Keratinocyte (primary cell): ENCODE results near the gene GPHB5. TPM values are rescaled to one million over a fixed set of nuclear protein-coding genes. Genes with fewer than 3 reads are reported as not detected.

ENCODE experiments used
- DNase-seq: peaks from one replicate; pipeline ENCODE4 v3.0.0-alpha.2; 2011; ENCODE audit warnings: low read depth, missing footprints, low spot score
- FAIRE-seq: peaks from 2 replicates; lab custom pipeline; 2011; peaks lifted over from hg19 to GRCh38; lab: Jason Lieb, UNC
- H2AFZ ChIP-seq: 2 replicates; pipeline ENCODE4 v1.6.0; 2012; ENCODE audit warnings: low read length, control low read depth, inconsistent platforms; ENCODE audit not compliant: control insufficient read depth
- H3K27ac ChIP-seq: 2 replicates; pipeline ENCODE4 v1.5.1; 2011; ENCODE audit warnings: low read length; ENCODE audit not compliant: control insufficient read depth, insufficient read depth
- H3K27me3 ChIP-seq: 3 replicates; pipeline ENCODE4 v1.6.0; 2011; ENCODE audit warnings: low read length; ENCODE audit not compliant: control insufficient read depth, insufficient read depth; ENCODE audit errors: extremely low read depth
- H3K36me3 ChIP-seq, 2 experiments: 2 replicates in 1 of 2; 3 replicates in 1 of 2; pipeline ENCODE4 v1.5.1; 2011; ENCODE audit warnings: low read length in 2 of 2, mild to moderate bottlenecking in 1 of 2; ENCODE audit not compliant: control insufficient read depth in 2 of 2, insufficient read depth in 2 of 2; ENCODE audit errors: extremely low read depth in 1 of 2
- H3K4me1 ChIP-seq: 3 replicates; pipeline ENCODE4 v1.5.1; 2011; ENCODE audit warnings: low read length; ENCODE audit not compliant: control insufficient read depth, insufficient read depth; ENCODE audit errors: extremely low read depth
- H3K4me2 ChIP-seq: 3 replicates; pipeline ENCODE4 v1.6.0; 2011; ENCODE audit warnings: low read depth, low read length; ENCODE audit not compliant: control insufficient read depth, insufficient read depth; ENCODE audit errors: extremely low read depth
- H3K4me3 ChIP-seq, 3 experiments: fragments of 200-600 bp in 1 of 3; sonication (generic) in 1 of 3; 2 replicates in 2 of 3; 3 replicates in 1 of 3; pipeline ENCODE4 v1.5.1; 2011 to 2016; ENCODE audit warnings: low read length in 3 of 3, mild to moderate bottlenecking in 3 of 3, control low read depth in 2 of 3, inconsistent platforms in 1 of 3, low read depth in 1 of 3, mixed read lengths in 1 of 3, mixed run types in 1 of 3, moderate library complexity in 1 of 3; ENCODE audit not compliant: control insufficient read depth in 2 of 3, insufficient read depth in 2 of 3; ENCODE audit errors: extremely low read depth in 1 of 3
- H3K79me2 ChIP-seq: 2 replicates; pipeline ENCODE4 v1.6.0; 2012; ENCODE audit warnings: low read length; ENCODE audit not compliant: control insufficient read depth, insufficient read depth
- H3K9ac ChIP-seq: 3 replicates; pipeline ENCODE4 v1.6.0; 2011; ENCODE audit warnings: low read length; ENCODE audit not compliant: control insufficient read depth, insufficient read depth; ENCODE audit errors: extremely low read depth
- H3K9me1 ChIP-seq: 3 replicates; pipeline ENCODE4 v1.6.0; 2011; ENCODE audit warnings: low read length; ENCODE audit not compliant: control insufficient read depth, insufficient read depth; ENCODE audit errors: extremely low read depth
- H3K9me3 ChIP-seq: 2 replicates; pipeline ENCODE4 v1.5.1; 2012; ENCODE audit warnings: low read depth, low read length; ENCODE audit not compliant: control insufficient read depth
- H4K20me1 ChIP-seq: 3 replicates; pipeline ENCODE4 v1.6.0; 2011; ENCODE audit warnings: low read length; ENCODE audit not compliant: control insufficient read depth, insufficient read depth; ENCODE audit errors: extremely low read depth
- EZH2 ChIP-seq: IDR thresholded peaks from one replicate; pipeline ENCODE4 v1.6.1; 2012; ENCODE audit warnings: inconsistent platforms, mild to moderate bottlenecking, low read length, moderate library complexity
- dilution Hi-C: fragments of 300-500 bp; cut with MboI; formaldehyde crosslinking; loops from one replicate; pipeline ENCODE4 v1.7.0; 2020; ENCODE audit warnings: low sequenced_read_pairs; ENCODE audit not compliant: extremely low pct_ligation_motif_present
- polyA plus RNA-seq, 5 experiments: library from polyadenylated mRNA; depleted of rRNA in 3 of 5; stranded (reverse) in 3 of 5; stranded (forward) in 1 of 5; unstranded in 1 of 5; fragments of >200 nt; gene quantifications; 1 replicate in 1 of 5; 2 replicates in 3 of 5; 3 replicates in 1 of 5; pipeline versions ENCODE4 v1.2.1 to v1.2.3, GENCODE V29; 2011 to 2012; ENCODE audit warnings: missing spikeins in 2 of 5, low read depth in 1 of 5, low replicate concordance in 1 of 5
- TF ChIP-seq, protein P1 (sequence below), 3 experiments: IDR thresholded peaks in 1 of 3; conservative IDR thresholded peaks in 1 of 3; optimal IDR thresholded peaks in 1 of 3; 2 replicates in 2 of 3; 3 replicates in 1 of 3; pipeline versions ENCODE3 to v1.5.1; 2011; ENCODE audit warnings: low read length in 3 of 3, mild to moderate bottlenecking in 3 of 3, moderate library complexity in 2 of 3, control low read depth in 1 of 3, inconsistent platforms in 1 of 3; ENCODE audit not compliant: insufficient read depth in 2 of 3; ENCODE audit errors: extremely low read depth in 1 of 3

Gene GPHB5
- polyA plus RNA-seq, 1 donor (not counting 4 experiments of a cell fraction or from before 2014, with no cell fraction given), result not detected

- H3K4me2 ChIP-seq, result no peak overlapping the region
- no peak overlapping the region for H3K9ac ChIP-seq
- H4K20me1 ChIP-seq, result no peaks in the 10 kb centered on the region
- H3K4me1 ChIP-seq, result peaks cover 8% of the 10 kb centered on the region
- DNase-seq, result no peak
- dilution Hi-C loops, result no loop called here
- no peaks in the 10 kb centered on the region for H3K9me3 ChIP-seq
- H3K27ac ChIP-seq, result no peak overlapping the region
- H3K27me3 ChIP-seq, result no peaks in the 10 kb centered on the region
- no peaks in the 10 kb centered on the region for H3K79me2 ChIP-seq
- no peak for FAIRE-seq
- no peaks in the 10 kb centered on the region for H3K9me1 ChIP-seq
- no peak for TF ChIP-seq EZH2
- TF ChIP-seq, protein P1, sequence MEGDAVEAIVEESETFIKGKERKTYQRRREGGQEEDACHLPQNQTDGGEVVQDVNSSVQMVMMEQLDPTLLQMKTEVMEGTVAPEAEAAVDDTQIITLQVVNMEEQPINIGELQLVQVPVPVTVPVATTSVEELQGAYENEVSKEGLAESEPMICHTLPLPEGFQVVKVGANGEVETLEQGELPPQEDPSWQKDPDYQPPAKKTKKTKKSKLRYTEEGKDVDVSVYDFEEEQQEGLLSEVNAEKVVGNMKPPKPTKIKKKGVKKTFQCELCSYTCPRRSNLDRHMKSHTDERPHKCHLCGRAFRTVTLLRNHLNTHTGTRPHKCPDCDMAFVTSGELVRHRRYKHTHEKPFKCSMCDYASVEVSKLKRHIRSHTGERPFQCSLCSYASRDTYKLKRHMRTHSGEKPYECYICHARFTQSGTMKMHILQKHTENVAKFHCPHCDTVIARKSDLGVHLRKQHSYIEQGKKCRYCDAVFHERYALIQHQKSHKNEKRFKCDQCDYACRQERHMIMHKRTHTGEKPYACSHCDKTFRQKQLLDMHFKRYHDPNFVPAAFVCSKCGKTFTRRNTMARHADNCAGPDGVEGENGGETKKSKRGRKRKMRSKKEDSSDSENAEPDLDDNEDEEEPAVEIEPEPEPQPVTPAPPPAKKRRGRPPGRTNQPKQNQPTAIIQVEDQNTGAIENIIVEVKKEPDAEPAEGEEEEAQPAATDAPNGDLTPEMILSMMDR (optimal IDR thresholded peaks at IDR 0.05 in 1 of 3, IDR thresholded peaks at IDR 0.05 in 1 of 3, conservative IDR thresholded peaks at IDR 0.05 in 1 of 3; ENCODE audit: extremely low read depth in 1 of 3, insufficient read depth in 2 of 3, low read length in 3 of 3), result no peak
- H3K4me3 ChIP-seq, result no peak overlapping the region
- no peaks in the 10 kb centered on the region for H3K36me3 ChIP-seq
- peak overlapping the region; percentile 2 for H2AFZ ChIP-seq
These were observed 51.6 kb downstream of the GPHB5 start for GRCh38 chr14:63267171-63267570.

DNA sequence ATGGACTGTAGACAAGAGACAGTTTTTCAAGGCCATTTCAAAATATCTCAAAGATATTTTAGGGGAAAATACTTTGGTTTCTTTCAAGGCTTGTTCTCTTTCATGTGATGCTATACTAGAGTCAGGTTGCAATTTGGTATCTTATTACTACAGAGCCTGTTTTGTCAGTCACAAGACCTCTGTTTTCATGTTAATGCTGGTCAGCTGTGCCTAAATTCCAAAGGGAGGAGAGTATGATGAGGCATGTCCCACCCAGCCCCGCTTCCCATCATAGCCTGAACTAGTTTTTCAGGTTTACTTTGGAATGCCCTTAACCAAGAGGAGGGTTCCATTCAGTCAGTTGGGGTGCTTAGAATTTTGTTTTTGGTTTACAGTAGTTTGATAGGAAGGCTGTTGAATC lies 52.6 kb downstream of the GPHB5 start:
- Histone ChIP-seq H3K9me1 (no peaks in the 10 kb centered on the region), H3K4me3 (no peak overlapping the region), H3K36me3 (no peaks in the 10 kb centered on the region), H3K27me3 (no peaks in the 10 kb centered on the region), H3K9ac (no peak overlapping the region), H2AFZ (no peak overlapping the region), H3K79me2 (no peaks in the 10 kb centered on the region), H3K9me3 (no peaks in the 10 kb centered on the region), H3K4me2 (no peak overlapping the region), H4K20me1 (no peaks in the 10 kb centered on the region), H3K27ac (no peak overlapping the region), H3K4me1 (peaks cover 8% of the 10 kb centered on the region)
- TF ChIP-seq EZH2, result no peak
- TF ChIP-seq, protein P1 (optimal IDR thresholded peaks at IDR 0.05 in 1 of 3, IDR thresholded peaks at IDR 0.05 in 1 of 3, conservative IDR thresholded peaks at IDR 0.05 in 1 of 3; ENCODE audit: extremely low read depth in 1 of 3, insufficient read depth in 2 of 3, low read length in 3 of 3), result no peak
- FAIRE-seq (peak; percentile 43), DNase-seq (peak; percentile 4)
- dilution Hi-C loops, result no loop called here

Other genes with a start within 250 kb of the GPHB5 start
- 0.24 to 0.46 TPM (median 0.26 TPM) in 3 replicates for gene RHOJ, start 114.5 kb downstream of the GPHB5 start, polyA plus RNA-seq
- 11.2 to 23.4 TPM (median 22.7 TPM) in 3 replicates for gene PPP2R5E, start 224.4 kb upstream of the GPHB5 start, polyA plus RNA-seq